Sigmoid colon (tissue), 7 donors: ENCODE data around the gene ATP2B3. TPM values are rescaled to one million over a fixed set of nuclear protein-coding genes. Genes with fewer than 3 reads are reported as not detected.

ENCODE experiments used
- DNase-seq: peaks from one replicate; pipeline ENCODE4 v3.0.0-alpha.2; 2019
- H3K27ac ChIP-seq, 4 donors: fragments of 200-600 bp; sonication (generic); one replicate each; pipeline ENCODE4 v1.5.1; 2016 to 2019; ENCODE audit warnings: mild to moderate bottlenecking in 1 of 4
- H3K27me3 ChIP-seq, 3 donors: fragments of 200-600 bp; sonication (generic); one replicate each; pipeline ENCODE4 v1.5.1; 2019; ENCODE audit warnings: mild to moderate bottlenecking in 1 of 3
- H3K36me3 ChIP-seq, 4 donors: fragments of 200-600 bp; sonication (generic); one replicate each; pipeline ENCODE4 v1.5.1; 2016 to 2019
- H3K4me1 ChIP-seq, 4 donors: fragments of 200-600 bp; sonication (generic); one replicate each; pipeline ENCODE4 v1.5.1; 2017 to 2019
- H3K4me3 ChIP-seq, 4 donors: fragments of 200-600 bp; sonication (generic); one replicate each; pipeline ENCODE4 v1.5.1; 2017 to 2019; ENCODE audit warnings: mild to moderate bottlenecking in 2 of 4, moderate library complexity in 1 of 4
- H3K9me3 ChIP-seq, 4 donors: fragments of 200-600 bp in 3 of 4; sonication (generic) in 3 of 4; one replicate each; pipeline versions ENCODE4 v1.5.1 to v1.6.1; 2013 to 2019
- EP300 ChIP-seq, 4 donors: sonication (generic); formaldehyde crosslinking; IDR thresholded peaks; one replicate each; pipeline ENCODE4 v1.6.1; 2017; ENCODE audit warnings: antibody characterized with exemption in 4 of 4
- POLR2A ChIP-seq, 2 donors: fragments of 450-650 bp; IDR thresholded peaks; one replicate each; pipeline ENCODE4 v1.6.1; 2016; ENCODE audit warnings: antibody characterized with exemption in 2 of 2, mild to moderate bottlenecking in 2 of 2, moderate library complexity in 2 of 2
- POLR2AphosphoS5 ChIP-seq, 4 donors: sonication (generic); formaldehyde crosslinking; IDR thresholded peaks; one replicate each; pipeline ENCODE4 v1.6.1; 2017; ENCODE audit warnings: antibody characterized with exemption in 4 of 4
- WGBS, 2 donors: extraction: QIAGEN DNeasy Blood & Tissue Kit; methylation state at CpG; one replicate each; pipeline ENCODE4 v1.1.7; 2013; 5-methylcytosine and 5-hydroxymethylcytosine counted together
- intact Hi-C: fragments of 100-400 bp; cut with DNase I; formaldehyde crosslinking; loops from one replicate; pipeline ENCODE4 v1.15.1; 2023
- polyA plus RNA-seq, 3 donors: library from polyadenylated mRNA; stranded (reverse); fragments of 200-250 nt; gene quantifications; one replicate each; pipeline ENCODE4 v1.2.3, GENCODE V29; 2013
- total RNA-seq, 4 donors: library from RNA; depleted of rRNA; stranded (reverse); fragments of >200 nt; gene quantifications; one replicate each; pipeline ENCODE4 v1.1.0, GENCODE V29; 2016
- TF ChIP-seq, protein P1 (sequence below), 4 experiments: fragments of 450-650 bp in 3 of 4; fragments of 200-600 bp in 1 of 4; IDR thresholded peaks; one replicate each; pipeline ENCODE4 v1.5.1; 2016 to 2019; ENCODE audit warnings: antibody characterized with exemption in 4 of 4, mild to moderate bottlenecking in 3 of 4, moderate library complexity in 2 of 4
- donor health status: healthy with polysubstance abuse.
- donor health status: Bipolar disorder and iron deficiency.
- donor health status: healthy.

ATP2B3 gene
- total and polyA plus RNA-seq, 7 donors, result under 0.01 to 0.95 (median 0.26) TPM; not detected in 2

DNA sequence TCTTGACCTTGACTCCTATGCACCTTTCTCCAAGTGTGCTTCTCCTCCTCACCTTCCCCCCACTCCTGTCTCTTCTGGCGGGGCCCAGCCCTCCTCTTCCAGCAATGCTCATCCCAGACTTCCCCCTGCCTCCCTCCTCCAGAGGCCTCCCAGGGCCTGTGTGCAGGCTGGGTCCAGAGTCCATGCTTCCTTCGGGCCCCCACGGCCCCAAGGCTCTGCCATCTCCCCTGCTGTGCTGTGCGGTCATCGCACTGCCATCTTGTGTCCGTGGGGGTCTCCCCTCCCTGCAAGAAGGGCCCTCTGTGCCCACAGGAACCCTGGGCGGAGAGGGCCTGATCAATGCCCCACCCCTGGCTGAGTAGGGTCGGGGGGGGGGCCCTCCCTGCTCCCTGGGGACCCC is 27.3 kb downstream of the ATP2B3 start:
- no peak overlapping the region for H3K27ac ChIP-seq
- H3K9me3 ChIP-seq, result no peaks in the 10 kb centered on the region
- intact Hi-C loops, result loop anchor here (5.0 kb wide), 1 partner anchor 118 kb away; no protein-coding TSS in a partner anchor
- WGBS, 2 donors, result 57 to 73% methylated on average over 8 of the region's 8 CpGs
- peaks cover 0 to 2% (median 0%) of the 10 kb centered on the region in 3 donors for H3K27me3 ChIP-seq
- H3K36me3 ChIP-seq, result no peaks in the 10 kb centered on the region
- DNase-seq, result no peak
- no peaks in the 10 kb centered on the region for H3K4me1 ChIP-seq
- no peak for TF ChIP-seq POLR2AphosphoS5 (IDR thresholded peaks at IDR 0.05)
- TF ChIP-seq POLR2A (IDR thresholded peaks at IDR 0.05), result no peak
- H3K4me3 ChIP-seq, result no peak overlapping the region

DNA sequence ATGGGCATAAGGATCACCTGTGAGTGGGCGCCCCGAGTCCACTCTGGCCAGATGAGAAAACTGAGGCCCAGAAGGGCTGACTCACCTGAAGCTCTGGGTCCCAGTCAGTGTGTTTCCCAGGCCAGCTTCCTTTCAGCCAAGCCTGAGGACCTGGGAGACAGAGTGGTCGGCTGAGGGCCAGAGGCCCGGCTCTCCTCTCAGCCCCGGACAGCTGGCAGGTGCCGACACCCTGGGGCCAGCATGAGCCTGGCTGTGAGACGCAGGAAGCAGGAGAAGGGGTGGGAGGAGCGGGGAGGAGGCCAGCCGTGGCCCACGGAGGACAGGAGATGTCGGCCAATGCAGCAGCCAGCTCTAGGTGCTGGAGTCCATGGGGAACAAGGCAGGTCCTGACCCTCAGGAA is 28.9 kb downstream of the ATP2B3 start:
- Histone ChIP-seq H3K27me3 (peaks cover 0 to 2% (median 0%) of the 10 kb centered on the region in 3 donors), H3K27ac (no peak overlapping the region), H3K4me1 (no peaks in the 10 kb centered on the region), H3K9me3 (no peaks in the 10 kb centered on the region), H3K4me3 (no peak overlapping the region), H3K36me3 (no peaks in the 10 kb centered on the region)
- intact Hi-C loops, result no loop called here
- no peak for DNase-seq
- 50 to 80% methylated on average over 11 of the region's 11 CpGs for WGBS, 2 donors
- no peak for TF ChIP-seq POLR2AphosphoS5 (IDR thresholded peaks at IDR 0.05)
- TF ChIP-seq EP300 (IDR thresholded peaks at IDR 0.05), result no peak
- TF ChIP-seq, protein P1, sequence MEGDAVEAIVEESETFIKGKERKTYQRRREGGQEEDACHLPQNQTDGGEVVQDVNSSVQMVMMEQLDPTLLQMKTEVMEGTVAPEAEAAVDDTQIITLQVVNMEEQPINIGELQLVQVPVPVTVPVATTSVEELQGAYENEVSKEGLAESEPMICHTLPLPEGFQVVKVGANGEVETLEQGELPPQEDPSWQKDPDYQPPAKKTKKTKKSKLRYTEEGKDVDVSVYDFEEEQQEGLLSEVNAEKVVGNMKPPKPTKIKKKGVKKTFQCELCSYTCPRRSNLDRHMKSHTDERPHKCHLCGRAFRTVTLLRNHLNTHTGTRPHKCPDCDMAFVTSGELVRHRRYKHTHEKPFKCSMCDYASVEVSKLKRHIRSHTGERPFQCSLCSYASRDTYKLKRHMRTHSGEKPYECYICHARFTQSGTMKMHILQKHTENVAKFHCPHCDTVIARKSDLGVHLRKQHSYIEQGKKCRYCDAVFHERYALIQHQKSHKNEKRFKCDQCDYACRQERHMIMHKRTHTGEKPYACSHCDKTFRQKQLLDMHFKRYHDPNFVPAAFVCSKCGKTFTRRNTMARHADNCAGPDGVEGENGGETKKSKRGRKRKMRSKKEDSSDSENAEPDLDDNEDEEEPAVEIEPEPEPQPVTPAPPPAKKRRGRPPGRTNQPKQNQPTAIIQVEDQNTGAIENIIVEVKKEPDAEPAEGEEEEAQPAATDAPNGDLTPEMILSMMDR (IDR thresholded peaks at IDR 0.05), result no peak
- no peak for TF ChIP-seq POLR2A (IDR thresholded peaks at IDR 0.05)

DNA sequence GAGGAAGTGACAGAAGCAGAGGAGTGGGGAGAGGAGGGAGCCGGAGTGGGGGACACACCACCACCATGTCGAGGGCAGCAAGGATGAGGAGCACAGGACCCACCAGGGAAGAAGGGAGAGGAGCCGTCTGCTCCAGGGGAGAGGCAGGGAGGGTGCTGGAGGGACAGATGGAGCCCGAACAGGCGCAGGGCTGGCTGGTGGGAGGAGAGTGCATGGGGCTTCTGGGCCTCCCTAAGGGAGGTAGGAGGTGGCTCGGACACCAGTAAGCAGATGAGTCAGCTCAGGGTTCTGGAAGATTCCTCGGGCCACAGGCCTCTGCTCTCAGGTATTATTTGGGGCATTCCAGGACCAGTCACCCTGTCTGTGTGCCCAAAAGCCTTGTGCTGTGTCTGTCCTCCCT is 29.8 kb downstream of the ATP2B3 start:
- Histone ChIP-seq H3K4me1 (no peaks in the 10 kb centered on the region), H3K27me3 (peaks cover 0 to 2% (median 0%) of the 10 kb centered on the region in 3 donors), H3K9me3 (no peaks in the 10 kb centered on the region), H3K27ac (no peak overlapping the region), H3K4me3 (no peak overlapping the region), H3K36me3 (no peaks in the 10 kb centered on the region)
- 33 to 55% methylated on average over 7 of the region's 7 CpGs for WGBS, 2 donors
- no peak for TF ChIP-seq POLR2AphosphoS5 (IDR thresholded peaks at IDR 0.05)
- TF ChIP-seq EP300 (IDR thresholded peaks at IDR 0.05), result no peak
- TF ChIP-seq, protein P1 (IDR thresholded peaks at IDR 0.05), result no peak
- no peak for TF ChIP-seq POLR2A (IDR thresholded peaks at IDR 0.05)
- no peak for DNase-seq
- intact Hi-C loops, result no loop called here

DNA sequence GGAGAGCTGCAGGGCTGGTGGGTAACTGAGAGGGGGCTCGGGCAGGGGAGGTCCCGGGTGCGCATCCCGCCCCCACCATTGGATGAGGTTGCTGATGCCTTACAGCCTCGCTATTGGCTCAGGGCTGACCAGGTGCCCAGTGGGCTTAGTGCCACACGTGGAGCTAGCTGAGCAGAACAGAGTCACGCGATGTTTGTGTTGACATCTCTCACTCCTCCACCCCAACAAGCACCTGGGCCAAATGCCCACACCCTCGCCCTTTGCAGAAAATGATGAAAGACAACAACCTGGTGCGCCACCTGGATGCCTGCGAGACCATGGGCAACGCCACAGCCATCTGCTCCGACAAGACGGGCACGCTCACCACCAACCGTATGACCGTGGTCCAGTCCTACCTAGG is 31.8 kb downstream of the ATP2B3 start:
- Histone ChIP-seq H3K9me3 (no peaks in the 10 kb centered on the region), H3K27me3 (no peaks in the 10 kb centered on the region)
- intact Hi-C loops, result no loop called here

DNA sequence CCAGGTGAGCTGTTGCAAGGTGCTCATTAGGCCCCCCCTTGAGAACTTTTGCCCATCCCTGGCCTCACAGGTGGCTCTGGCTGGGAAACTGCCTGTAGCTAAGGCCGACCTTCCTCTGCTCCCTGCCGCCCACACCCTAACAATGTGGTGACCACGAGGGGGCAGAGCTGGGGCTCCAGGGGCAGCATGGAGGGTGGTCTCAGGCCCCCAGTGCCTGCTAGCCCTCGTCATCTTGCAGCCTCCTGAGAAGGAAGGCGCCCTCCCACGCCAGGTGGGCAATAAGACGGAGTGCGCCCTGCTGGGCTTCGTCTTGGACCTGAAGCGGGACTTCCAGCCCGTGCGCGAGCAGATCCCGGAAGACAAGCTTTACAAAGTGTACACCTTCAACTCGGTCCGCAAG is 32.4 kb downstream of the ATP2B3 start:
- Histone ChIP-seq H3K27ac (no peak overlapping the region), H3K9me3 (no peaks in the 10 kb centered on the region), H3K4me1 (no peaks in the 10 kb centered on the region), H3K27me3 (no peaks in the 10 kb centered on the region), H3K4me3 (no peak overlapping the region), H3K36me3 (no peaks in the 10 kb centered on the region)
- WGBS, 2 donors, result 80 to 86% methylated on average over 16 of the region's 16 CpGs
- no peak for DNase-seq
- no peak for TF ChIP-seq EP300 (IDR thresholded peaks at IDR 0.05)
- TF ChIP-seq POLR2AphosphoS5 (IDR thresholded peaks at IDR 0.05), result no peak
- TF ChIP-seq, protein P1 (IDR thresholded peaks at IDR 0.05), result no peak
- no peak for TF ChIP-seq POLR2A (IDR thresholded peaks at IDR 0.05)
- intact Hi-C loops, result no loop called here

More for the DNA sequence above, 31.8 kb downstream of the ATP2B3 start:
- WGBS, 2 donors, result 77 to 91% methylated on average over 17 of the region's 17 CpGs
- no peak for DNase-seq
- TF ChIP-seq POLR2AphosphoS5 (IDR thresholded peaks at IDR 0.05) (no peak), EP300 (IDR thresholded peaks at IDR 0.05) (no peak), POLR2A (IDR thresholded peaks at IDR 0.05) (no peak)
- TF ChIP-seq, protein P1 (IDR thresholded peaks at IDR 0.05), result no peak
- no peaks in the 10 kb centered on the region for H3K4me1 ChIP-seq
- no peaks in the 10 kb centered on the region for H3K36me3 ChIP-seq
- H3K4me3 ChIP-seq, result no peak overlapping the region
- no peak overlapping the region for H3K27ac ChIP-seq
